Stomach (tissue), 4 donors: ENCODE results near the gene CDK19.

Experiments used
- CTCF ChIP-seq, 7 experiments: fragments of 450-650 bp in 4 of 7; fragments of 200-600 bp in 3 of 7; sonication (generic) in 3 of 7; IDR thresholded peaks; one replicate each; pipeline ENCODE4 v1.5.1; 2016 to 2019; ENCODE audit warnings: antibody characterized with exemption in 7 of 7, control low read depth in 2 of 7, mild to moderate bottlenecking in 1 of 7
- POLR2A ChIP-seq, 4 donors: fragments of 450-650 bp; IDR thresholded peaks; one replicate each; pipeline ENCODE4 v1.6.1; 2016; ENCODE audit warnings: antibody characterized with exemption in 4 of 4, control low read depth in 2 of 4, mild to moderate bottlenecking in 1 of 4, moderate library complexity in 1 of 4
- POLR2AphosphoS5 ChIP-seq, 3 donors: sonication (generic); formaldehyde crosslinking; IDR thresholded peaks; one replicate each; pipeline ENCODE4 v1.6.1; 2016; ENCODE audit warnings: antibody characterized with exemption in 3 of 3

DNA sequence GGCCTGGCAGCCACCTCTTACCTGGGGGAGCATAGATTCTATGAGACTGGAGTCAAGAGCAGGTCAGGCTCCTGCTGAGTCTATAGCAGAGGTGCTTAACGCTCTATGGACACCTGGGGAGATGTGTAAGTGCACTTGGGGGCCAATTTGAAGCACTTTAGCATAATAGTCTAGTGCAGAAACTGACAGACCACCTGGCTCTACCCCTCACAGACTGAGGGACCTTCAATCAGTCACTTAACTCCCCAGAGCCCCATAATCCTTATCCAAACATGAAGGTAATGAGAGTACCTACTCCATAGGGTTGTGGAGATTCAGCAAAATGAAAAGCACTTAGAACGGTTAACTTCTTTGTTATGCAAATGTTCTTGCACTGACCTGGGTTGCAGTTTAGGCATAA is 251.6 kb downstream of the CDK19 start:
- TF ChIP-seq CTCF (IDR thresholded peaks at IDR 0.05) (no peak), POLR2AphosphoS5 (IDR thresholded peaks at IDR 0.05) (no peak), POLR2A (IDR thresholded peaks at IDR 0.05) (no peak)
